SK-N-DZ (cell line): ENCODE results near the gene C16orf74.
A peak's percentile ranks its signal among the peaks of the same experiment; 100 is the strongest.

Experiments
- DNase-seq: peaks from one replicate; pipeline ENCODE4 v3.0.0-alpha.2; 2015; ENCODE audit warnings: low spot score

C16orf74 gene

GRCh38 chr16:85674828-85675227, 76.1 kb downstream of the C16orf74 start:
- DNase-seq, result no peak

- no peak for DNase-seq
Observed at GRCh38 chr16:85674418-85674755, 76.5 kb downstream of the C16orf74 start.

- no peak for DNase-seq
Observed at GRCh38 chr16:85673529-85674417, 77.1 kb downstream of the C16orf74 start.

DNA sequence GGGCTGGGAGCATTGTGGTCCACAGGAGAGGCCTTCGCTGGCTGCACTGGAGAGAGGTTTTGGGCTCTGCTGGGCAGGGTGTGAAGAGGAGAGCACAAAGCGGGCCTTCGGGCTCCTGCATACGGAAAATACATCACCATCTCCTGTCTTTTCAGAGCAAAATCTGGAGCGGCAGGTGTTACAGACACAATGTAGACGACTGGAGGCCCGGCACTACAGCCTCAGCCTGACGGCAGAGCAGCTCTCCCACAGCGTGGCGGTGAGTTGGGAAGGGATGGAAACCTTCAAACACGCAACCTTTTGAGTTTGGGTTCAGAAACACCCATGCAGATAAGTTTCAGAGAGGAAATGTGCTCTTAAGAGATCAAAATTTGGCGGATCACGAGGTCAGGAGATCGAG, 80.1 kb downstream of the C16orf74 start:
- no peak for DNase-seq

- no peak for DNase-seq
Observed at GRCh38 chr16:85668676-85669424, 82.0 kb downstream of the C16orf74 start.

DNA sequence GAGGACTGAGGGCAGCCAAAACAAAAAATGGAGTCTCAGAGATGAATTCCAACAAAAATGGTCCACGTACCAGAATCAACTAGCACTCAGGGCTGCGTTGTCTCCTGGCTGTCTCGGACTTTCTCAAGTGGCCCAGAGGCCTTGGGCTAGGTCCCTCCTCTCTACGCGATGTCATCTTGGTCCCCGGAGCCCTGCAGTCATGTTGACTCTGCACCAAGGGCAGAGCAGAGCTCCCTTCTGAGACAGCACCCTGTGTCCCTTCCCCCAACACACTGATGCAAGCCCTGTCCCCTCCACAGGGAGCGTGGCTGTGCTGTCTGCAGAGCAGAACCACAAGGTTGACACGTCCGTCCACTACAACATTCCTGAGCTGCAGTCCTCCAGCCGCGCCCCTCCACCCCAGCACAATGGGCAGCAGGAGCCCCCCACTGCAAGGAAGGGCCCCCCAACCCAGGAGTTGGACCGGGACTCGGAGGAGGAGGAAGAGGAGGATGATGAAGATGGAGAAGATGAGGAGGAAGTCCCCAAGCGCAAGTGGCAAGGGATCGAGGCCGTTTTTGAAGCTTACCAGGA, 83.0 kb downstream of the C16orf74 start:
- no peak for DNase-seq

DNA sequence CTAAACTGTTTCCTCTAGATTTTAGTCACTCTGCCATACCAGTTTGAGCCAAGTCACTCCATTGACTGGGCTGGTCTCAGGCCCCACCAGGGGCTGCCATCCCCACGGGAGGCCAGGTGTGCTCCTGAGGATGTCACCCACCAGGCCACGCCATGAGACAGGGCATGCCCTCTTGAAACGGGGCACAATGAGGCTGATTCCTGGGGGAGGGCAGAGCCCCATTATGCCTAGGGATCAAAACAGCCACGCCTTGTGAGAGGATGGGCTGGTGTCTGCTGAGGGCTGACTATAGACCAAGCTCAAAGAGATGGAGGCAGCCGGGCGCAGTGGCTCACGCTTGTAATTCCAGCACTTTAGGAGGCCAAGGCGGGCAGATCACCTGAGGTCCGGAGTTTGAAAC, 83.6 kb downstream of the C16orf74 start:
- DNase-seq, result no peak

GRCh38 chr16:85665929-85666328, 85.0 kb downstream of the C16orf74 start:
- no peak for DNase-seq

DNA sequence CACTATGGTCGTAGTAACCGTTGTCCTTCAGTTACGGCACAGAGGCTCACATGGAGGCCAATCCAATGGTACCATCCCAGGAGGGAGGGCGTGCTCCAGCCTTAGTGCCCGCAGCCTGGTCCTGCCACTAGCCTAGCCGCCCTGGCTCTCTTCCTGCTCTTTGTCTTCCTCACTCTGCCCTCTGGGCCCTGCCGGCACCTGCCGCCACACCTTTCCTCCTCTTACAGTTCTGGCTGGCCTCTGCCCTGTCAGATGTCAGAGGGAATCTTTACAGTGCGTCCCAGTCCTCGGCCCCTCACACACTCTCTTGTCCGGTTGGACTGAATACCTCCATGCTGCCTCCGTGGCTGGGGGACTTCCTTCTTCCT, 85.5 kb downstream of the C16orf74 start:
- DNase-seq, result no peak

DNA sequence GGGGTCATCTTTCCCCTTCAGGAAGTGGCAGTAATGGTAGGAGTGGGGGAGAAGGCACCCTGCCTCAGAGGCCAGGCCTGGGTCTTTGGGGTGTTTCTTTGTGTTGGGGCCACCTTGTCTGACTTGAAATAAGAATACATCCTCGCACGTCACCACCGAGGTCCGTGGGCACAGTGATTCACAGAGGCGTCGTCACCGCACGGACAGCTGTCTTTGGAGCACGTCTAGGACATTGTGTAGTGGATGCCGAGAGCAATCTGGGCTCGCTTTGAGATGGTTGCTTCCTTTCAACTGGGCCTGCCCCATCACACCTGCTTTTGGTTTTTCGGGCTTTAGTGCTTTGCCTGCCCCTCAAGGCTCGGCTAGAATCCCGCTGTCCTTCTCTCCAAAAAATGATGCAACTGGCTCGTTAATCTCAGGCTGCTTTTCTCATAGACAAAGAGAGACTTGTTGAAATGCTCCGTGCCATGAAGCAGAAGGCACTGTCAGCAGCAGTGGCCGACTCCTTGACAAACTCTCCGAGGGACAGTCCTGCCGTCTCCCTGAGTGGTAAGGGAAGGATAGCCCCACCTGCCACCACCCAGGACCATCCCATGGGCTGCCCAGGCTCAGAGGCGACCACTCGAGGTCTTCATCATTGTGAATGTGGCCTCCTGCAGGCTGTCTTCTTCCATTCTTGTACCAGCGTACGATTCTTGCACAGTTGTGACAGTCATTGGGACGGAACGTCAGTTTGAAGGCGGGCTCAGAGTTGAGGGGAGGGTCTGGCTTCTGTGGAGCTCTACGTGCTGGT, 86.1 kb downstream of the C16orf74 start:
- DNase-seq, result no peak

DNA sequence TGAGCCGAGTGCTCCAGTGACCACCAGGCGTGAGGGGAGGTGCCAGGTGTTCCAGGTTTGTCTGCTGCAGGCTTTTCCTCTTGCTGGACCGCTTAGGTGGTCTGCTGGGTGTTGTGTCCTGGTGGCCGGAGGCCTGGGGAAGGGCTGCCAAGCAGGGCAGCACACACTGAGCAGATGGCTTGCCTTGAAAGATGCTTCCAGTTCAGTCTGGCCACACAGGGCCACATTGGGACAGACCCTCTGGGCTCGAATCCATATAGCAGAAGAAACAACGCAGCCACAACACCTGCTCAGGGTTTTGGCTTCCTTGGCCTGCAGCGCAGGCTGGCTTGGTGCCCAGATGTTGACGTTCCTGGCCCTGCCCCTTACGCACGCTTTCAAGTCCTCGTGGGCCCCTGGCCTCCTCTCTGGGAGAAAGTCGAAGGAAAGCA, 87.0 kb downstream of the C16orf74 start:
- no peak for DNase-seq

DNA sequence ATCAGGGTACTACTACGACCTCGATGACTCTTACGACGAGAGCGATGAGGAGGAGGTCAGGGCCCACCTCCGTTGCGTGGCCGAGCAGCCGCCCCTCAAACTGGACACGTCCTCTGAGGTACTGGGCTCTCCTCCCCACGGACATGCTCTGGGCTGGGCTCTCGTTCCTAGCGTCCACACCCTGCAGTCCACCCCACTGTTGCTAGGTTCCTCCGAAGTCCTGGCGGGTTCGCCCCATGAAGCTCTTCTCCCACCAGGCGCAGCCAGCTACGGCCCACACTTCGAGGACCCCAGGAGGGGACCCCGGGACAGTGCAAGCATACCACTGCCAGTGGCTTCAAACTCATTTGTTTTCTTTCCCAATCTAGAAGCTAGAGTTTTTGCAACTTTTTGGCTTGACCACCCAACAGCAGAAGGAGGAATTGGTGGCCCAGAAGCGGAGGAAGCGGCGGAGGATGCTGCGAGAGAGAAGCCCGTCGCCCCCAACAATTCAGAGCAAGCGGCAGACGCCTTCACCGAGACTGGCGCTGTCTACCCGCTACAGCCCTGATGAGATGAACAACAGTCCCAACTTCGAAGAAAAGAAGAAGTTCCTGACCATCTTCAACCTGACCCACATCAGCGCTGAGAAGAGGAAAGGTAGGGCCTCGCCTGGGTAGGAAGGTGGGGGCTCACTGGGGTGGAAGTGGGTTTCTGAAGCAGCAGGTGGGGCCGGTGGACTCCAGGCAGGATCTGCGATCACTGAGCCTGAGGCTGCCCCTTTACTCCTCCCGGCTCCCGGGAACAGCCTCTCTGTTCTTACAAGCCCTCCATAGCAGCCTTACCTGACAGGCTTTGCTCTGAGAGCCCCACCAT, 87.7 kb downstream of the C16orf74 start:
- DNase-seq, result no peak

DNA sequence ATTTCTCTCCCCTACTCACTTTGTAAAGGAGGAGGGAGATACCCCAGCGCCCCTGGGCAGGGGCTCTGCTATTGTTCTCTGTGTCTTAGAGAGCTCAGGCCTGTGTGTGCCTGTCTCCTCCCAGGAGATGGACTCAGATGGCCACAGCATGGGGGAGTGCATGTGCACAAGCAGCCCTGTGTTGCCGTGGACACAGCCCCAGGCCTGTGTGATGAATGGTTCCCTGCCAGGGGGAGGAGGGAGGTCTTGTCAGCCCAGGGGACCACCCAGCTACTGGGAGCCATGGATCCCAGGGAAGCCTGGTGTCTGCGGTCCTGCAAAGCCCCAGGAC, 88.4 kb downstream of the C16orf74 start:
- DNase-seq, result no peak

DNA sequence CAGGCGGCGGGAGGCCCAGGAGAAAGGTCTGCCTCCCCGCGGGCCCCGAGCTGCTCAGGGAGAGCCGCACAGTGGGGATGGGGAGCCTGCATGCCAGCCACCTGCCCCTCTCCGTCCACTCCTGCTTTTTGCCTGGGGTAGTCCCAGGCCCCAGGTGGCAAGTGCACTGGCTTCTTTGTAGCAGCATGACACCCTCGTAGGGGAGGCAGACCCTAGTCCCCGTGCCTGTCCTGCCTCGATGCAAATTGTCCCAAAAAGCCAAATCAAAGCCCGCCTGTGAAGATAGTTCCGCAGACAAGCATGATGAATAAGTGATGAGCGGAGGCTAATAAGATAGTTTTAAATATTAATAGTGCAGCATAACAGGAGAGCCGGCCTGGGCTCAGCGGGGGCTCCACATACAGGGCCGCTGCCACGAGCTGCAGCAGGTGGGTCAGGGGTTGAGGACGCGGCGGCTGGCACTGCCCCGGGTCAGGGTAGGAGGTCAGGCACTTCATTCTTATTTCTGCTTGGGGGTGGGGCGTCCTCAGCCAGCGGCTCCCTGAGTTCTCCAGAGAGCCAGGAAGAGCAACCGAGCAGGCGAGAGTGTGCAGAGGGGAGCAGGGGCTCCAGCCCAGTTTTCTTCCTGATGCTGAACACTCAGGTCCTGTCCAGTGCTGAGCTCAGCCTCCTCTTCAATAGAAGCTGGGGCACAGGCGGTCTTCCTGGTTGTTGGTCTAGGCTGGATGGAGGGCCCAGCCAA, 89.0 kb downstream of the C16orf74 start:
- no peak for DNase-seq

DNA sequence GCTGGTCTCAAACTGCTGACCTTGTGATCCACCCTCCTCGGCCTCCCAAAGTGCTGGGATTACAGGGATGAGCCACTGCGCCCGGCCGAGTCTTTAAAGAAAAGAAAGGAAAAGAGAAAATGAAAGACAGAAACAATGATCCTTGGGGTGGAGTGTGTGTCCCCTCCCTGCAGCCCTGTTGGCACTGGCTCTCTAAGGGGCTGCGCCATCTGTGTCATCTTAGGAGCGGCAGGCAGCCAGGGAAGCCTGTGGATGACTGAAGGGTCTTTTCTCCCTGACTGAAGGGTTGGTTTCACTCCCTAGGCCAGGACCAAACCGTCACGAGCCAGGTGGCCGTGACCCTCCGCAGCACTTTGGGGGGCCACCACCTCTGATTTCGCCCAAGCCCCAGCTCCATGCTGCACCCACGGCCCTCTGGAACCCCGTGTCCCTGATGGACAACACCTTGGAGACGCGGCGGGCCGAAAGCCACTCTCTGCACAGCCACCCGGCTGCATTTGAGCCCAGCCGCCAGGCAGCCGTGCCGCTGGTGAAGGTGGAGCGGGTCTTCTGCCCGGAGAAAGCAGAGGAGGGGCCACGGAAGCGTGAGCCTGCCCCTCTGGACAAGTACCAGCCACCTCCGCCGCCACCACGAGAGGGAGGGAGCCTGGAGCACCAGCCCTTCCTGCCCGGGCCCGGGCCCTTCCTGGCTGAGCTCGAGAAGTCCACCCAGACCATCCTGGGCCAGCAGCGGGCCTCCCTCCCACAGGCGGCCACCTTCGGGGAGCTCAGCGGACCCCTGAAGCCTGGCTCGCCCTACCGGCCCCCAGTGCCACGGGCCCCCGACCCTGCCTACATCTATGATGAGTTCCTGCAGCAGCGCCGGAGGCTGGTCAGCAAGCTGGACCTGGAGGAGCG, 89.8 kb downstream of the C16orf74 start:
- no peak for DNase-seq

GRCh38 chr16:85659805-85660511, 90.9 kb downstream of the C16orf74 start:
- peak; percentile 66 for DNase-seq

DNA sequence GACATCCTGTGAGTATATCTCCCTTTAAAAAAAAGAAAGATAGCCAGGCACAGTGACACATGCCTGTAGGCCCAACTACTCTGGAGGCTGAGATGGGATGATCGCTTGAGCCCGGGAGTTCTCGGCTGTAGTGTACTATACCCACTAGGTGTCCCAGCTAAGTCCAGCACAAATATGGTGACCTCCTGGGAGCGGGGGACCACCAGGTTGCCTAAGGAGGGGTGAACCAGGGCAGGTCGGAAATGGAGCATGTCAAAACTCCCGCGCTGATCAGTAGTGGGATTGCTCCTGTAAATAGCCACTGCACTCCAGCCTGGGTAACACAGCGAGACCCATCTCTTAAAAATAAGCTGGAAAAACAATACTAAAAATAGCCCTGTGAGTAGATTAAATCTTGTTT, 91.6 kb downstream of the C16orf74 start:
- DNase-seq, result no peak

DNA sequence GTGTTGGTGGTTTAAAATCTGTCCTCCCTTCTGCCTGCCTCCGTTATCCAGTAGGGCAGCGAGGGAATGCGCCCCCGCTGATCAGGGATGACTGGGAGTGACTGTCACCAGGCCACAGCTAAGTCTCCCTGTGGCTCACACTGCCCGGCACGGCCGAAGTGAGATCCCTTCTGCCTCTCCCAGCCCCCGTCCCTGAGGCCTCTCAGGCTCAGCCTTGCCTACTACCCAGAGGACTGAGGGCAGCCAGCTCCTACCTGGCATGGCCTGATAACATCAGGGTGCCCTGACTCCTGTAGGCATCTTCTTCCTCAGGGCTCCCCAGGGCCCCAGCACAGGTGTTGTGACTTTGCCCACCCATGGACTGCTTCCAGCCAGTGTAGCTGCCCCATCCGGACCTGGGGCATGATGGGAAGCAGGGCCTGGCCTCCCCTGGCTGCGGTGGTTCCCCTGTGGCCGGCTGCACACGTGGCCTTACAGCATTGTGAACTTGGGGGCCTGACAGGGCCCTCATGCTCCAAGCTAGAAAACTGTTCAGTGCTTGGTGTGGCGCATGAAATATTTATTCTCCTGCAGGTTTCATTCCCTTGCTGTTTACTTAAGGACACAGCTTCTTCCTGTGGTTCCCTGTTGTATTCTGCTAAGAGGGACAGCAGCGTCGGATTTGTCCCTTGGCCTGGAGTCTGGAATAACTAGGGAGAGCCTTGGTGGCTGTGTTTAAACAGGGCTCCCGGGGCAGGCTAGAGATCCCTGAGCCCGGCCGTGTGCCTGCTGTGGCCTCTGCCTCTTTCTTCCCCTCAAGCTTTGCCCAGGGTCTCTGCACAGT, 92.2 kb downstream of the C16orf74 start:
- no peak for DNase-seq
